ENCODE data around the gene SLC26A1.

DNA sequence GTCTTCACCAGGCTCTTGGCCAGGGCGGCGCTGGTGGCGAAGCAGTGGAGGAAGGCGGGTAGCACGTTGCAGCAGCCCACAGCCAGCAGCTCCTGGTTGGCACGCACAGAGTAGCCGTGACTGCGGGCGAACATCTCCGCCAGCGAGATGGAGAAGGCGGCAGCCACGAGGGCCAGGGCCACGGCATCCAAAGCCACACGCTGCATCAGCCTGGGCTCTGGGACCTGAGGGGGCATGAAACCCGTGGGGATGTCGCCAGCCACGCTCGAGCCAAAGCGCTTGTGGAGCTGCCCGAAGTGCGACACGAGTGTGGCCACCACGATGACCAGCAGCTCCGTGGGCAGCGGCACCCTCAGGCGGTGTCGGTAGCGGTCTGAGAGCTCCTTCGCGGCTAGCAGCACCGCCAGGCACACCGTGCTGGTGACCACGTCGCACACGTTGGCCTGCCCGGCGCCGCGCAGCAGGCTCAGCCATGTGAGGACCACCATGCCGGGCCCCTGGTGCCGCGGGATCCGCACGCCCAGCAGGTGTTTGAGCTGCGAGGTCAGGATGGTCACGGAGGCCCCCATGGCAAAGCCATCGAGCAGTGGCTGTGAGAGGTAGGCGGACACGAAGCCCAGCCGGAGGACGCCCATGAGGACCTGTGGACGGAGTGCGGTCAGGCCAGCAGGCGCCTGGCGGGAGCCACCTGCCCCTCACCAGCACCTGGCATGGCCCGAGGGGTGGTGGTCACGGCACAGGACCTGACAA, 3.3 kb downstream of the SLC26A1 start:
- TF ChIP-seq, protein P1, sequence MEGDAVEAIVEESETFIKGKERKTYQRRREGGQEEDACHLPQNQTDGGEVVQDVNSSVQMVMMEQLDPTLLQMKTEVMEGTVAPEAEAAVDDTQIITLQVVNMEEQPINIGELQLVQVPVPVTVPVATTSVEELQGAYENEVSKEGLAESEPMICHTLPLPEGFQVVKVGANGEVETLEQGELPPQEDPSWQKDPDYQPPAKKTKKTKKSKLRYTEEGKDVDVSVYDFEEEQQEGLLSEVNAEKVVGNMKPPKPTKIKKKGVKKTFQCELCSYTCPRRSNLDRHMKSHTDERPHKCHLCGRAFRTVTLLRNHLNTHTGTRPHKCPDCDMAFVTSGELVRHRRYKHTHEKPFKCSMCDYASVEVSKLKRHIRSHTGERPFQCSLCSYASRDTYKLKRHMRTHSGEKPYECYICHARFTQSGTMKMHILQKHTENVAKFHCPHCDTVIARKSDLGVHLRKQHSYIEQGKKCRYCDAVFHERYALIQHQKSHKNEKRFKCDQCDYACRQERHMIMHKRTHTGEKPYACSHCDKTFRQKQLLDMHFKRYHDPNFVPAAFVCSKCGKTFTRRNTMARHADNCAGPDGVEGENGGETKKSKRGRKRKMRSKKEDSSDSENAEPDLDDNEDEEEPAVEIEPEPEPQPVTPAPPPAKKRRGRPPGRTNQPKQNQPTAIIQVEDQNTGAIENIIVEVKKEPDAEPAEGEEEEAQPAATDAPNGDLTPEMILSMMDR (IDR thresholded peaks at IDR 0.05): no peak
- no peak for TF ChIP-seq POLR2A (IDR thresholded peaks at IDR 0.05)
